ENCODE data around the gene CCL22. TPM values are rescaled to one million over a fixed set of nuclear protein-coding genes. Genes with fewer than 3 reads are reported as not detected.

CCL22 gene
- total and polyA plus RNA-seq, 2 donors from 2014 or later, result 1.3 TPM; not detected in 1

GRCh38 chr16:57377080-57377841 is 18.7 kb downstream of the CCL22 start:
- FAIRE-seq (no peak), DNase-seq (peak in 2 of 5 donors; percentile 37 to 48)
- Histone ChIP-seq H3K27me3 (ENCODE audit: control insufficient read depth, insufficient read depth, low read length) (no peaks in the 10 kb centered on the region), H3K4me1 (ENCODE audit: control insufficient read depth in 2 of 3, insufficient read depth in 2 of 3, low read depth in 1 of 3, low read length in 3 of 3) (peaks cover 0 to 27% (median 20%) of the 10 kb centered on the region in 3 donors), H3K4me3 (ENCODE audit: low read length in 3 of 3) (no peak overlapping the region), H3K9me3 (ENCODE audit: control insufficient read depth in 2 of 3, insufficient read depth in 1 of 3, low read length in 3 of 3) (no peaks in the 10 kb centered on the region), H3K9ac (ENCODE audit: low read length in 3 of 3) (no peak overlapping the region), H3K36me3 (ENCODE audit: control insufficient read depth in 2 of 3, insufficient read depth in 3 of 3, low read length in 3 of 3) (peaks cover 0 to 7% (median 2%) of the 10 kb centered on the region in 3 donors), H3K27ac (ENCODE audit: low read depth in 2 of 2, low read length in 2 of 2) (no peak overlapping the region)
- intact Hi-C loops (cut with DNase I), result no loop called here
- TF ChIP-seq CTCF (IDR thresholded peaks at IDR 0.05; ENCODE audit: borderline replicate concordance, extremely low read depth, insufficient read depth), result no peak

- H3K9me3 ChIP-seq (ENCODE audit: control insufficient read depth in 2 of 3, insufficient read depth in 1 of 3, low read length in 3 of 3), result no peaks in the 10 kb centered on the region
- peak in 1 of 5 donors; percentile 82 for DNase-seq
- H3K9ac ChIP-seq (ENCODE audit: low read length in 3 of 3), result no peak overlapping the region
- peaks cover 0 to 18% (median 14%) of the 10 kb centered on the region in 3 donors for H3K4me1 ChIP-seq (ENCODE audit: control insufficient read depth in 2 of 3, insufficient read depth in 2 of 3, low read depth in 1 of 3, low read length in 3 of 3)
- H3K36me3 ChIP-seq (ENCODE audit: control insufficient read depth in 2 of 3, insufficient read depth in 3 of 3, low read length in 3 of 3), result peaks cover 0 to 7% (median 2%) of the 10 kb centered on the region in 3 donors
- H3K4me3 ChIP-seq (ENCODE audit: low read length in 3 of 3), result no peak overlapping the region
- peak overlapping the region in 1 of 2 donors; percentile 11 for H3K27ac ChIP-seq (ENCODE audit: low read depth in 2 of 2, low read length in 2 of 2)
- FAIRE-seq, result no peak
- intact Hi-C loops (cut with DNase I), result no loop called here
- H3K27me3 ChIP-seq (ENCODE audit: control insufficient read depth, insufficient read depth, low read length), result no peaks in the 10 kb centered on the region
- TF ChIP-seq CTCF (IDR thresholded peaks at IDR 0.05; ENCODE audit: borderline replicate concordance, extremely low read depth, insufficient read depth), result no peak
These were observed 21.0 kb downstream of the CCL22 start for GRCh38 chr16:57379579-57379978.

GRCh38 chr16:57380671-57381462 is 22.3 kb downstream of the CCL22 start:
- no peak for DNase-seq
- H3K9me3 ChIP-seq (ENCODE audit: control insufficient read depth in 2 of 3, insufficient read depth in 1 of 3, low read length in 3 of 3), result no peaks in the 10 kb centered on the region
- no peak for TF ChIP-seq CTCF (IDR thresholded peaks at IDR 0.05; ENCODE audit: borderline replicate concordance, extremely low read depth, insufficient read depth)
- no peak for FAIRE-seq
- H3K4me1 ChIP-seq (ENCODE audit: control insufficient read depth in 2 of 3, insufficient read depth in 2 of 3, low read depth in 1 of 3, low read length in 3 of 3), result peaks cover 0 to 15% (median 8%) of the 10 kb centered on the region in 3 donors
- intact Hi-C loops (cut with DNase I), result no loop called here
- peak overlapping the region in 1 of 3 donors; percentile 1 for H3K9ac ChIP-seq (ENCODE audit: low read length in 3 of 3)
- H3K27me3 ChIP-seq (ENCODE audit: control insufficient read depth, insufficient read depth, low read length), result no peaks in the 10 kb centered on the region
- H3K27ac ChIP-seq (ENCODE audit: low read depth in 2 of 2, low read length in 2 of 2), result peak overlapping the region in 1 of 2 donors; percentile 10
- H3K36me3 ChIP-seq (ENCODE audit: control insufficient read depth in 2 of 3, insufficient read depth in 3 of 3, low read length in 3 of 3), result peaks cover 0 to 7% (median 2%) of the 10 kb centered on the region in 3 donors
- H3K4me3 ChIP-seq (ENCODE audit: low read length in 3 of 3), result no peak overlapping the region
